Activated CD4-positive, alpha-beta memory T cell treated with anti-CD3 and anti-CD28 coated beads, Interleukin-2, amount 10 ng/mL, durations not matched to agents 7 days and 5 days (primary cell): ENCODE results near the gene TGFB1. TPM values are rescaled to one million over a fixed set of nuclear protein-coding genes. Genes with fewer than 3 reads are reported as not detected.

Source experiments
- CTCF ChIA-PET: fragments of 350-600 bp; sonication (Branson Sonifier 250); formaldehyde crosslinking; loops from one replicate; lab custom pipeline; 2021; ENCODE audit warnings: antibody characterized with exemption, inconsistent platforms; lab: Charles Lee
- POLR2A ChIA-PET: fragments of 350-600 bp; sonication (Branson Sonifier 250); formaldehyde crosslinking; loops from one replicate; lab custom pipeline; 2021; ENCODE audit warnings: antibody characterized with exemption; lab: Charles Lee
- DNase-seq: peaks from one replicate; pipeline ENCODE4 v3.0.0-alpha.2; 2020
- H3K27ac Mint-ChIP-seq: one replicate; pipeline ENCODE4 v1.8.0; 2021; ENCODE audit warnings: mild to moderate bottlenecking, mixed read lengths
- H3K27me3 Mint-ChIP-seq: one replicate; pipeline ENCODE4 v1.8.0; 2021; ENCODE audit warnings: mixed read lengths
- H3K36me3 Mint-ChIP-seq: one replicate; pipeline ENCODE4 v1.8.0; 2021; ENCODE audit warnings: low read depth, mixed read lengths
- H3K4me1 Mint-ChIP-seq: one replicate; pipeline ENCODE4 v1.8.0; 2021; ENCODE audit warnings: mixed read lengths
- H3K4me3 Mint-ChIP-seq: one replicate; pipeline ENCODE4 v1.8.0; 2021; ENCODE audit warnings: mild to moderate bottlenecking, mixed read lengths
- H3K9me3 Mint-ChIP-seq: one replicate; pipeline ENCODE4 v1.8.0; 2021; ENCODE audit warnings: mixed read lengths
- total RNA-seq, 2 experiments: library from RNA; stranded (reverse); gene quantifications; one replicate each; pipeline ENCODE4 v1.2.3, GENCODE V29; 2021

Gene TGFB1
- 100 to 1,000 TPM; 236 to 247 TPM for total RNA-seq

DNA sequence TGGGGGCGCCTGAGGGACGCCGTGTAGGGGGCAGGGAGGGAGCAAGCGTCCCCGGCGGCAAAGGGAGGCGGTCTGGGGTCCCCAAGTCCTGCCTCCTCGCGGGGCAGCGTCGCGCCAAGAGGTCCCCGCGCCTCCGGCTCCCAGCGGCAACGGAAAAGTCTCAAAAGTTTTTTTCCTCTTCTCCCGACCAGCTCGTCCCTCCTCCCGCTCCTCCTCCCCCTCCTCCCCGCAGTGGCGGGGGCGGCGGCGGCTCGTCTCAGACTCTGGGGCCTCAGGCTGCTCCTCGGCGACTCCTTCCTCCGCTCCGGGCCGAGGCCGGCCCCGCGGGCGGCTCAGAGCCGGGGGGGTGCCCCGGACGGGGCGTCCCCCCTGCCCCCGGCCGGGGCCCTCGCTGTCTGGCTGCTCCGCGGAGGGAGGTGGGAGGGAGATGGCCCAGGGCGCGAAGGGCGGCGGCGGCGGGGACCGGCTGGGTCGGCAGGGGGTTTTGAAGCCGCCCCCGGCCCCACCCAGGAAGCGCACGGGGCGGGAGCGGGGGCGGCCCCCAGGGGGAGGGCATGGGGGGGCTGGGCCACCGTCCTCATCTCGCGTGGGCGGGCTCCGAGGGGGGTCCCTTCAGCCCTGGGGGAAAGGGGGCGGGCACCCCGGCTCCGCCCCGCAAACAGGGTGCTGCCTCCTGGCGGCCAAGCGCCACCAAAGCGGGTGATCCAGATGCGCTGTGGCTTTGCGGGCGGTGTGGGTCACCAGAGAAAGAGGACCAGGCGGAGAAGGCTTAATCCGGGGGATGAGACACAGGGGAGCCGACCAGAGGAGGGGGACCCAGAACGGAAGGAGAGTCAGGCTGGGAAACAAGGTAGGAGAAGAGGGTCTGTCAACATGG is at the start of gene TGFB1:
Gene TGFB1, minus strand, starts transcription at position 457 of the 877 bp plus-strand sequence. CDS start 878 bp downstream, outside the sequence.
- Mint-ChIP-seq H3K4me3 (peak within 1 kb of the TSS; percentile 97), H3K9me3 (peaks cover 2% of the 10 kb centered on the region), H3K27ac (peak within 1 kb of the TSS; percentile 90), H3K27me3 (no peaks in the 10 kb centered on the region), H3K36me3 (peaks cover 38% of the 10 kb centered on the region), H3K4me1 (peaks cover 64% of the 10 kb centered on the region)
- peak; percentile 93 for DNase-seq
- POLR2A ChIA-PET, result interaction anchor here (0.8 to 11.5 kb wide), 11 partner anchors 9 to 862 kb away, joined by 3 to 173 read pairs (median 8); partner anchors contain the start of genes B9D2, CCDC97 and DMAC2
- CTCF ChIA-PET, result interaction anchor here (1.0 to 6.9 kb wide), 7 partner anchors 11 to 90 kb away, joined by 3 to 81 read pairs (median 6); partner anchors contain the start of genes B9D2 and HNRNPUL1

GRCh38 chr19:41402010-41402409 is 48.3 kb upstream of the TGFB1 start:
- no peaks in the 10 kb centered on the region for H3K9me3 Mint-ChIP-seq
- no peak overlapping the region for H3K4me3 Mint-ChIP-seq
- POLR2A ChIA-PET, result no interaction called here
- peaks cover 4% of the 10 kb centered on the region for H3K36me3 Mint-ChIP-seq
- no peak overlapping the region for H3K27ac Mint-ChIP-seq
- H3K27me3 Mint-ChIP-seq, result no peaks in the 10 kb centered on the region
- H3K4me1 Mint-ChIP-seq, result peaks cover 25% of the 10 kb centered on the region
- no peak for DNase-seq
- CTCF ChIA-PET, result no interaction called here

DNA sequence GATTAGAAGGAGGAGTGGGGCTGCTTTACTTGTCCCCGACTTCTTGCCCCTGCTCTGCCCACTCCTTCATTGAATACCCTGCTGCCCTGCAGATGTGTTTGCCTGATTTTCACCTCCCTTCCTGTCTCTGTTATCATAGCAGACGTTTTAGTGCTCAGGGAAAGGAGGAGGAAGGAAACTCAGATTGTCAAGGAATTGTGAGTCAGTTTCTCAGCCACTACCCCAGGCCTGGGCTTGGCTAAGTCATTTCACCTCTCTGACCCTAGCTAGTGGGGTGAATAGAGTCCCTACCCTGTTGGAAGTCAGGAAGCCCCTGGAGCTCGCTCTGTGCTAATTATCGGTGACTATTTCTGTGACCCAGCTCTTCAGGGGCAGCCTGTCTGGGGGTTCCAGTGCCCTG is 47.8 kb upstream of the TGFB1 start:
- Mint-ChIP-seq H3K4me3 (no peak overlapping the region), H3K36me3 (peaks cover 4% of the 10 kb centered on the region), H3K27me3 (no peaks in the 10 kb centered on the region), H3K27ac (no peak overlapping the region), H3K4me1 (peaks cover 30% of the 10 kb centered on the region), H3K9me3 (no peaks in the 10 kb centered on the region)
- ChIA-PET CTCF (no interaction called here), POLR2A (no interaction called here)
- no peak for DNase-seq

DNA sequence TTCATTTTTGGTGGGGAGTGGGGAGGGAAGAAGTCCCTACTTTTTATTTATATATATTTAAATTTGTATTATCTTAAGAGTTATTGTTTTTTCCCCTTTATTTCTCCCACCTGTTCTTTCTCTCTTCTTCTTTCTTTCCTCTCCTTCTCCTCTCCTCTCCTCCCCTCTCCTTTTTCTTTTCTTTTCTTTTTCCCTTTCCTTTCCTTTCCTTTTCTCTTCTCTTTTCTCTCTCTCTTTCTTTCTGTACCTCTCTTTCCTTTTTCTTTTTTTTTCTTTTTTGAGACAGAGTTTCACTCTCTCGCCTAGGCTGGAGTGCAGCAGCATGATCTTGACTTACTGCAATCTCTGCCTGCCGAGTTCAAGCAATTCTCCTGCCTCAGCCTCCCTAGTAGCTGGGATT is 45.8 kb upstream of the TGFB1 start:
- Mint-ChIP-seq H3K9me3 (no peaks in the 10 kb centered on the region), H3K4me3 (peak overlapping the region; percentile 41), H3K27ac (no peak overlapping the region), H3K27me3 (no peaks in the 10 kb centered on the region), H3K4me1 (peaks cover 42% of the 10 kb centered on the region), H3K36me3 (peaks cover 4% of the 10 kb centered on the region)
- CTCF ChIA-PET, result no interaction called here
- DNase-seq, result no peak
- POLR2A ChIA-PET, result interaction anchor here (1.0 to 3.2 kb wide), 2 partner anchors 36 to 40 kb away, joined by 3 to 9 read pairs; partner anchors contain the start of genes B9D2 and DMAC2

GRCh38 chr19:41399091-41399490 is 45.4 kb upstream of the TGFB1 start:
- ChIA-PET POLR2A (interaction anchor here (0.7 to 3.2 kb wide), 6 partner anchors 7 to 41 kb away, joined by 3 to 9 read pairs (median 3); partner anchors contain the start of genes B9D2 and DMAC2), CTCF (interaction anchor here (0.6 kb wide), 1 partner anchor 18 kb away, joined by 3 read pairs; no protein-coding TSS in a partner anchor)
- no peak for DNase-seq
- H3K4me3 Mint-ChIP-seq, result peak overlapping the region; percentile 94
- H3K27me3 Mint-ChIP-seq, result no peaks in the 10 kb centered on the region
- H3K36me3 Mint-ChIP-seq, result peaks cover 4% of the 10 kb centered on the region
- H3K4me1 Mint-ChIP-seq, result peaks cover 42% of the 10 kb centered on the region
- no peak overlapping the region for H3K27ac Mint-ChIP-seq
- no peaks in the 10 kb centered on the region for H3K9me3 Mint-ChIP-seq

DNA sequence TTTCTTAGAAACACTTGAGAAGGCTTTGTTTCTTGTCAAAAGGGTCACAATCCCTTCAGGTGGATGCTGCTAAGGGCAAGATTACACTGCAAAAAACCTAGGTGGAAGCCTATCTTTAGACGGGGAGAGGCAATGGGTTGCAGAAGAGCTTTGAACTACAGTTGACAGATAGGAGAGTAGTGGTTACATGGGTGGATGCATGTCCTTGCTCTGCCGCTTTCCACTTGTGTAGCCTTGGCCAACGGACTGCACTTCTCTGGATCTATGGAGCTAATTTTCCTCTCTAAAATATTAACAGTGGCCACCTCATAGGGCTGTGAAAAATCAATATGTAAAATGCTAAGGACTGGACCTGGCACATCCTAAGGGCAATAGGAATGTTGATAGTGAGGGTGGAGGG is 44.9 kb upstream of the TGFB1 start:
- Mint-ChIP-seq H3K27me3 (no peaks in the 10 kb centered on the region), H3K9me3 (no peaks in the 10 kb centered on the region), H3K4me1 (peaks cover 42% of the 10 kb centered on the region), H3K27ac (no peak overlapping the region), H3K36me3 (peaks cover 4% of the 10 kb centered on the region), H3K4me3 (peak overlapping the region; percentile 94)
- POLR2A ChIA-PET, result interaction anchor here (0.6 to 3.2 kb wide), 8 partner anchors 8 to 1208 kb away, joined by 3 to 9 read pairs (median 3); partner anchors contain the start of genes B9D2 and DMAC2
- CTCF ChIA-PET, result interaction anchor here (0.6 kb wide), 1 partner anchor 18 kb away, joined by 3 read pairs; no protein-coding TSS in a partner anchor
- no peak for DNase-seq

DNA sequence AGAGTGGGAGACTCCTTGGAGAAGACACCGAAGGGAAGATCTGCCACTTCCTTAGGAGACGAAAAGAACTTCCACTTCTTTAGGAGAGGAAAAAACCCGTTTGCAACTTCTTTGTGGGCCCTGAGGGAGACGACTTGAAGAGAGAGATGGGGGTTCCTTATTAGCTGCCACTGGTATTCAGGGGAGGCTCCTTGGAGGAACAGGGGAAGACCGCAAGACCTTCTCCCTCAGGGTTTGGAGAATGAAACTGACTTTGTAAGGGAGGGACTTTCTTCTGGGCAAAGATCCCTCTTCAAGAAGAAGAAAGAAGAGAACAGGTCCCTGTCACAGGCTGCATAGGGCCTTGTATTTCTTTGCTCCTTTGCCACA is 44.3 kb upstream of the TGFB1 start:
- DNase-seq, result no peak
- CTCF ChIA-PET, result no interaction called here
- Mint-ChIP-seq H3K4me1 (peaks cover 42% of the 10 kb centered on the region), H3K27me3 (no peaks in the 10 kb centered on the region), H3K9me3 (no peaks in the 10 kb centered on the region), H3K27ac (peak overlapping the region; percentile 93), H3K4me3 (peak overlapping the region; percentile 94), H3K36me3 (peaks cover 4% of the 10 kb centered on the region)
- POLR2A ChIA-PET, result interaction anchor here (0.6 to 3.2 kb wide), 6 partner anchors 8 to 1207 kb away, joined by 3 to 9 read pairs (median 4); partner anchors contain the start of gene B9D2

- H3K9me3 Mint-ChIP-seq, result no peaks in the 10 kb centered on the region
- peak; percentile 99 for DNase-seq
- H3K36me3 Mint-ChIP-seq, result peaks cover 4% of the 10 kb centered on the region
- peak within 1 kb of the TSS; percentile 94 for H3K4me3 Mint-ChIP-seq
- no peaks in the 10 kb centered on the region for H3K27me3 Mint-ChIP-seq
- H3K27ac Mint-ChIP-seq, result peak within 1 kb of the TSS; percentile 93
- ChIA-PET CTCF (interaction anchor here (0.9 kb wide), 1 partner anchor 32 kb away, joined by 3 read pairs; no protein-coding TSS in a partner anchor), POLR2A (interaction anchor here (1.3 to 3.2 kb wide), 2 partner anchors 9 to 34 kb away, joined by 3 to 9 read pairs; partner anchors contain the start of gene B9D2)
- peaks cover 42% of the 10 kb centered on the region for H3K4me1 Mint-ChIP-seq
These were observed 43.6 kb upstream of the TGFB1 start, which contains the start of the genes BCKDHA and EXOSC5 for GRCh38 chr19:41397086-41398049. Gene BCKDHA (plus strand): TSS chr19:41397818. CDS start chr19:41397828, 10 bp downstream. Gene EXOSC5 (minus strand): TSS chr19:41397359. CDS start chr19:41397328, 31 bp downstream.

GRCh38 chr19:41395355-41395754 is 41.6 kb upstream of the TGFB1 start:
- H3K36me3 Mint-ChIP-seq, result peaks cover 8% of the 10 kb centered on the region
- POLR2A ChIA-PET, result interaction anchor here (1.0 kb wide), 1 partner anchor 9 kb away, joined by 3 read pairs; no protein-coding TSS in a partner anchor
- CTCF ChIA-PET, result no interaction called here
- DNase-seq, result no peak
- H3K4me3 Mint-ChIP-seq, result no peak overlapping the region
- H3K4me1 Mint-ChIP-seq, result peaks cover 41% of the 10 kb centered on the region
- no peaks in the 10 kb centered on the region for H3K27me3 Mint-ChIP-seq
- H3K9me3 Mint-ChIP-seq, result no peaks in the 10 kb centered on the region
- no peak overlapping the region for H3K27ac Mint-ChIP-seq

DNA sequence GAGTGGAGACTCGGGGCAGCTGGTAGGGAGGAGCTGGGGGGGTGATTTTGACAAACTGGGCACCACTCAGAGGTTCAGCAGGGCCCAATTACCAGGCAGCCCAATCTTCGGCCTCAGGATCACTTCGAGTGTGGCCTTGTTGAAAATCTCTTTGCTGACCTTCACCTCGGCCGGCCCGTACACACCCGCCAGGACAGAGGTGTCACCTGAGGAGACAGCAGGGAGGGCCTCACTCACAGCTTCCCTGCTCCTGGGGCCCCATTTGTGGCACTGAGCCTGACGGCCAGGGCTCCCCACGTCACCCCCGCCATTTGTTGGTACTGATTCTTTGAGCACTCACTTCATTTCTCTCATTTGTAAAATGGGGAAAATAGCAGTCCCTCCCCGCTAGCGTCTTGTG is 39.1 kb upstream of the TGFB1 start:
- CTCF ChIA-PET, result no interaction called here
- no peak for DNase-seq
- Mint-ChIP-seq H3K4me3 (no peak overlapping the region), H3K36me3 (peaks cover 11% of the 10 kb centered on the region), H3K4me1 (peaks cover 21% of the 10 kb centered on the region), H3K27me3 (no peaks in the 10 kb centered on the region), H3K9me3 (no peaks in the 10 kb centered on the region), H3K27ac (no peak overlapping the region)
- POLR2A ChIA-PET, result no interaction called here

DNA sequence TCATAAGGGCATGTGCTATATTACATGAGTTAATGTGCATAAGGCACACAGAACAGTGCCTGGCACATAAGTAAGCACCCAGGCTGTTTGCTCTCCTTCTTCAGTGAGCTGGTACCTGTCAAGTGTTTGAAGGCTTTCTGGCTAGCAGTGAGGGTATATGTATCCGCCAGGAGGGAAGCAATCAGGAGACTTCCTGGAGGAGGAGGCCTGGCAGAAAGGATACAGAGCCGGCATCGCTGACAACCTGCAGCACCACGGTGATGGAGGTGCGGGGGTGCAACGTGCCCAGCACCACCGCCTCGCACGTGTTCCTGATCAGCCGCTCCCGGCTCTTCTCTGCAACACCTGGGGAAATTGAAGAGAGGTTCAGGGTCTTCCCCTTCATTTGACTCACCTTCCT is 37.9 kb upstream of the TGFB1 start:
- Mint-ChIP-seq H3K4me3 (no peak overlapping the region), H3K27me3 (no peaks in the 10 kb centered on the region), H3K9me3 (no peaks in the 10 kb centered on the region), H3K4me1 (peaks cover 14% of the 10 kb centered on the region), H3K36me3 (peaks cover 11% of the 10 kb centered on the region), H3K27ac (no peak overlapping the region)
- ChIA-PET POLR2A (no interaction called here), CTCF (no interaction called here)
- DNase-seq, result no peak

GRCh38 chr19:41386442-41386841 is 32.7 kb upstream of the TGFB1 start:
- no peak overlapping the region for H3K4me3 Mint-ChIP-seq
- no peaks in the 10 kb centered on the region for H3K9me3 Mint-ChIP-seq
- ChIA-PET POLR2A (interaction anchor here (0.8 kb wide), 1 partner anchor 9 kb away, joined by 3 read pairs; no protein-coding TSS in a partner anchor), CTCF (no interaction called here)
- no peak for DNase-seq
- no peaks in the 10 kb centered on the region for H3K27me3 Mint-ChIP-seq
- H3K27ac Mint-ChIP-seq, result no peak overlapping the region
- H3K36me3 Mint-ChIP-seq, result peaks cover 11% of the 10 kb centered on the region
- no peaks in the 10 kb centered on the region for H3K4me1 Mint-ChIP-seq
